ENCODE data around the gene PPP2R3C. TPM values are rescaled to one million over a fixed set of nuclear protein-coding genes. Genes with fewer than 3 reads are reported as not detected.

The PPP2R3C gene
- total and polyA plus RNA-seq, 4 donors: 6.9 to 19.4 (median 12.2) TPM

DNA sequence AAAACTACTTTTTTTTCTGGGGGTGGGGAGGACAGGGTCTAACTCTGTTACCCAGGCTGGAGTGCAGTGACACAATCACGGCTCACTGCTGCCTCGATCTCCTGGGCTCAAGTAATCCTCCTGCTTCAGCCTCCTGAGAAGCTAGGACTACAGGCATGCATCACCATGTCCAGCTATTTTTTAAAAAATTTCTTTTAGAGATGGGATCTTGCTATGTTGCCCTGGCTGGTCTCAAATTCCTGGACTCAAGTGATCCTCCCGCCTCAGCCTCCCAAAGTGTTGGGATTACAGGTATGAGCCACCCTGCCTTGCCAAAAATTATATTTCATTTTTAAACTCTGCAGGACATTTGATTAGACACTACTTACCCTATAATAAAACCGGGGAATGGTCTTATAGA, 5.5 kb downstream of the PPP2R3C start:
- H3K27me3 ChIP-seq (ENCODE audit: control insufficient read depth in 4 of 4, insufficient read depth in 4 of 4, low read length in 3 of 4): no peaks in the 10 kb centered on the region
- TF ChIP-seq YY1 (IDR thresholded peaks at IDR 0.05) (no peak), SP1 (IDR thresholded peaks at IDR 0.05) (no peak), EGR1 (IDR thresholded peaks at IDR 0.05; ENCODE audit: low read depth in 2 of 2) (no peak), RAD21 (IDR thresholded peaks at IDR 0.05) (no peak), FOXA2 (IDR thresholded peaks at IDR 0.05) (no peak), HNF4A (conservative IDR thresholded peaks at IDR 0.05) (no peak), GABPA (IDR thresholded peaks at IDR 0.05 in 1 of 2, conservative IDR thresholded peaks at IDR 0.05 in 1 of 2) (no peak), HNF4G (IDR thresholded peaks at IDR 0.05) (no peak), NR2F2 (IDR thresholded peaks at IDR 0.05) (no peak), JUND (IDR thresholded peaks at IDR 0.05) (no peak), FOXA1 (IDR thresholded peaks at IDR 0.05) (no peak), RXRA (IDR thresholded peaks at IDR 0.05) (no peak), TAF1 (conservative IDR thresholded peaks at IDR 0.05) (no peak)
- TF ChIP-seq, protein P1, sequence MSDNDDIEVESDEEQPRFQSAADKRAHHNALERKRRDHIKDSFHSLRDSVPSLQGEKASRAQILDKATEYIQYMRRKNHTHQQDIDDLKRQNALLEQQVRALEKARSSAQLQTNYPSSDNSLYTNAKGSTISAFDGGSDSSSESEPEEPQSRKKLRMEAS (IDR thresholded peaks at IDR 0.05): no peak
- TF ChIP-seq, protein P2, sequence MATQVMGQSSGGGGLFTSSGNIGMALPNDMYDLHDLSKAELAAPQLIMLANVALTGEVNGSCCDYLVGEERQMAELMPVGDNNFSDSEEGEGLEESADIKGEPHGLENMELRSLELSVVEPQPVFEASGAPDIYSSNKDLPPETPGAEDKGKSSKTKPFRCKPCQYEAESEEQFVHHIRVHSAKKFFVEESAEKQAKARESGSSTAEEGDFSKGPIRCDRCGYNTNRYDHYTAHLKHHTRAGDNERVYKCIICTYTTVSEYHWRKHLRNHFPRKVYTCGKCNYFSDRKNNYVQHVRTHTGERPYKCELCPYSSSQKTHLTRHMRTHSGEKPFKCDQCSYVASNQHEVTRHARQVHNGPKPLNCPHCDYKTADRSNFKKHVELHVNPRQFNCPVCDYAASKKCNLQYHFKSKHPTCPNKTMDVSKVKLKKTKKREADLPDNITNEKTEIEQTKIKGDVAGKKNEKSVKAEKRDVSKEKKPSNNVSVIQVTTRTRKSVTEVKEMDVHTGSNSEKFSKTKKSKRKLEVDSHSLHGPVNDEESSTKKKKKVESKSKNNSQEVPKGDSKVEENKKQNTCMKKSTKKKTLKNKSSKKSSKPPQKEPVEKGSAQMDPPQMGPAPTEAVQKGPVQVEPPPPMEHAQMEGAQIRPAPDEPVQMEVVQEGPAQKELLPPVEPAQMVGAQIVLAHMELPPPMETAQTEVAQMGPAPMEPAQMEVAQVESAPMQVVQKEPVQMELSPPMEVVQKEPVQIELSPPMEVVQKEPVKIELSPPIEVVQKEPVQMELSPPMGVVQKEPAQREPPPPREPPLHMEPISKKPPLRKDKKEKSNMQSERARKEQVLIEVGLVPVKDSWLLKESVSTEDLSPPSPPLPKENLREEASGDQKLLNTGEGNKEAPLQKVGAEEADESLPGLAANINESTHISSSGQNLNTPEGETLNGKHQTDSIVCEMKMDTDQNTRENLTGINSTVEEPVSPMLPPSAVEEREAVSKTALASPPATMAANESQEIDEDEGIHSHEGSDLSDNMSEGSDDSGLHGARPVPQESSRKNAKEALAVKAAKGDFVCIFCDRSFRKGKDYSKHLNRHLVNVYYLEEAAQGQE (IDR thresholded peaks at IDR 0.05): no peak
- TF ChIP-seq, protein P3, sequence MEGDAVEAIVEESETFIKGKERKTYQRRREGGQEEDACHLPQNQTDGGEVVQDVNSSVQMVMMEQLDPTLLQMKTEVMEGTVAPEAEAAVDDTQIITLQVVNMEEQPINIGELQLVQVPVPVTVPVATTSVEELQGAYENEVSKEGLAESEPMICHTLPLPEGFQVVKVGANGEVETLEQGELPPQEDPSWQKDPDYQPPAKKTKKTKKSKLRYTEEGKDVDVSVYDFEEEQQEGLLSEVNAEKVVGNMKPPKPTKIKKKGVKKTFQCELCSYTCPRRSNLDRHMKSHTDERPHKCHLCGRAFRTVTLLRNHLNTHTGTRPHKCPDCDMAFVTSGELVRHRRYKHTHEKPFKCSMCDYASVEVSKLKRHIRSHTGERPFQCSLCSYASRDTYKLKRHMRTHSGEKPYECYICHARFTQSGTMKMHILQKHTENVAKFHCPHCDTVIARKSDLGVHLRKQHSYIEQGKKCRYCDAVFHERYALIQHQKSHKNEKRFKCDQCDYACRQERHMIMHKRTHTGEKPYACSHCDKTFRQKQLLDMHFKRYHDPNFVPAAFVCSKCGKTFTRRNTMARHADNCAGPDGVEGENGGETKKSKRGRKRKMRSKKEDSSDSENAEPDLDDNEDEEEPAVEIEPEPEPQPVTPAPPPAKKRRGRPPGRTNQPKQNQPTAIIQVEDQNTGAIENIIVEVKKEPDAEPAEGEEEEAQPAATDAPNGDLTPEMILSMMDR (IDR thresholded peaks at IDR 0.05; ENCODE audit: low read depth, low read length, missing input control): no peak
- TF ChIP-seq, protein P4, sequence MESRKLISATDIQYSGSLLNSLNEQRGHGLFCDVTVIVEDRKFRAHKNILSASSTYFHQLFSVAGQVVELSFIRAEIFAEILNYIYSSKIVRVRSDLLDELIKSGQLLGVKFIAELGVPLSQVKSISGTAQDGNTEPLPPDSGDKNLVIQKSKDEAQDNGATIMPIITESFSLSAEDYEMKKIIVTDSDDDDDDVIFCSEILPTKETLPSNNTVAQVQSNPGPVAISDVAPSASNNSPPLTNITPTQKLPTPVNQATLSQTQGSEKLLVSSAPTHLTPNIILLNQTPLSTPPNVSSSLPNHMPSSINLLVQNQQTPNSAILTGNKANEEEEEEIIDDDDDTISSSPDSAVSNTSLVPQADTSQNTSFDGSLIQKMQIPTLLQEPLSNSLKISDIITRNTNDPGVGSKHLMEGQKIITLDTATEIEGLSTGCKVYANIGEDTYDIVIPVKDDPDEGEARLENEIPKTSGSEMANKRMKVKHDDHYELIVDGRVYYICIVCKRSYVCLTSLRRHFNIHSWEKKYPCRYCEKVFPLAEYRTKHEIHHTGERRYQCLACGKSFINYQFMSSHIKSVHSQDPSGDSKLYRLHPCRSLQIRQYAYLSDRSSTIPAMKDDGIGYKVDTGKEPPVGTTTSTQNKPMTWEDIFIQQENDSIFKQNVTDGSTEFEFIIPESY (IDR thresholded peaks at IDR 0.05): no peak
- TF ChIP-seq, protein P5, sequence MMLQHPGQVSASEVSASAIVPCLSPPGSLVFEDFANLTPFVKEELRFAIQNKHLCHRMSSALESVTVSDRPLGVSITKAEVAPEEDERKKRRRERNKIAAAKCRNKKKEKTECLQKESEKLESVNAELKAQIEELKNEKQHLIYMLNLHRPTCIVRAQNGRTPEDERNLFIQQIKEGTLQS (IDR thresholded peaks at IDR 0.05): no peak
- H3K9me3 ChIP-seq (ENCODE audit: control insufficient read depth in 4 of 4, low read length in 3 of 4): peaks cover 0 to 2% (median 0%) of the 10 kb centered on the region in 4 donors
- 99% methylated on average over 4 of the region's 4 CpGs for WGBS
- no peak for DNase-seq (ENCODE audit: low spot score)
- no peak overlapping the region for H3K4me3 ChIP-seq (ENCODE audit: low read depth in 1 of 3, low read length in 3 of 3)
- peaks cover 2 to 12% (median 3%) of the 10 kb centered on the region in 4 donors for H3K4me1 ChIP-seq (ENCODE audit: control insufficient read depth in 4 of 4, insufficient read depth in 4 of 4, low read length in 3 of 4)
- no peak overlapping the region for H3K9ac ChIP-seq (ENCODE audit: low read depth in 1 of 2, low read length in 2 of 2)
- no peak overlapping the region for H3K27ac ChIP-seq (ENCODE audit: low read depth in 1 of 2, low read length in 2 of 2)
- peaks cover 9 to 22% (median 17%) of the 10 kb centered on the region in 4 donors for H3K36me3 ChIP-seq (ENCODE audit: control insufficient read depth in 4 of 4, insufficient read depth in 3 of 4, low read depth in 1 of 4, low read length in 3 of 4)
